OCI-LY1 (cell line): ENCODE data around the gene JAK1.
"Not testable (repeated sequence)": the region's sequence is repeated elsewhere in the genome, so short reads cannot be mapped to it uniquely, and the experiment has no call there.

ENCODE experiments used
- H2AFZ ChIP-seq: fragments of 200-600 bp; sonication (generic), shearing (Covaris generic); 2 replicates; pipeline ENCODE4 v1.6.0; 2014; ENCODE audit warnings: antibody characterized with exemption, mild to moderate bottlenecking, low read length
- H3F3A ChIP-seq: fragments of 200-600 bp; sonication (generic), shearing (Covaris generic); 2 replicates; pipeline ENCODE4 v1.6.0; 2014; ENCODE audit warnings: mild to moderate bottlenecking, antibody characterized with exemption, low read length, moderate library complexity; ENCODE audit not compliant: insufficient read depth
- H3K27ac ChIP-seq: fragments of 200-600 bp; sonication (generic); 2 replicates; pipeline ENCODE4 v1.5.1; 2014; ENCODE audit warnings: low read length, mixed run types, mild to moderate bottlenecking, low read depth; ENCODE audit not compliant: poor library complexity, severe bottlenecking
- H3K27me3 ChIP-seq: fragments of 200-600 bp; sonication (generic); 2 replicates; pipeline ENCODE4 v1.6.0; 2014; ENCODE audit warnings: antibody characterized with exemption, mild to moderate bottlenecking, low read length, moderate library complexity; ENCODE audit not compliant: insufficient read depth
- H3K36me3 ChIP-seq: fragments of 200-600 bp; sonication (generic); 2 replicates; pipeline ENCODE4 v1.6.1; 2014; ENCODE audit warnings: mild to moderate bottlenecking, antibody characterized with exemption, low read length, moderate library complexity, mixed read lengths; ENCODE audit not compliant: insufficient read depth
- H3K4me1 ChIP-seq: fragments of 200-600 bp; sonication (generic); 2 replicates; pipeline ENCODE4 v1.5.1; 2014; ENCODE audit warnings: mild to moderate bottlenecking, low read length, moderate library complexity; ENCODE audit not compliant: insufficient read depth, severe bottlenecking
- H3K4me2 ChIP-seq: fragments of 200-600 bp; sonication (generic), shearing (Covaris generic); 2 replicates; pipeline ENCODE4 v1.6.1; 2014; ENCODE audit warnings: low read length
- H3K4me3 ChIP-seq: fragments of 200-600 bp; sonication (generic); 2 replicates; pipeline ENCODE4 v1.5.1; 2014; ENCODE audit warnings: low read length, low read depth, mild to moderate bottlenecking, mixed read lengths; ENCODE audit not compliant: poor library complexity, severe bottlenecking
- H3K79me2 ChIP-seq: fragments of 200-600 bp; shearing (Covaris generic); 2 replicates; pipeline ENCODE4 v1.6.1; 2016; ENCODE audit warnings: mixed run types, low read length, mixed read lengths; ENCODE audit not compliant: insufficient read depth
- H3K9ac ChIP-seq: fragments of 200-600 bp; sonication (generic), shearing (Covaris generic); 2 replicates; pipeline ENCODE4 v1.6.1; 2014; ENCODE audit warnings: mild to moderate bottlenecking, low read length, mixed read lengths
- H3K9me2 ChIP-seq: fragments of 200-600 bp; sonication (generic), shearing (Covaris generic); 2 replicates; pipeline ENCODE4 v1.6.1; 2014; ENCODE audit warnings: low read depth, mild to moderate bottlenecking, low read length, mixed read lengths
- H3K9me3 ChIP-seq: fragments of 200-600 bp; shearing (Covaris generic); 2 replicates; pipeline ENCODE4 v1.6.1; 2014; ENCODE audit warnings: low read length, mixed read lengths
- H4K20me1 ChIP-seq: fragments of 200-600 bp; sonication (generic), shearing (Covaris generic); 2 replicates; pipeline ENCODE4 v1.6.0; 2016; ENCODE audit warnings: mild to moderate bottlenecking, low read length; ENCODE audit not compliant: insufficient read depth
- CTCF ChIP-seq: fragments of 200-600 bp; sonication (generic), shearing (Covaris generic); IDR thresholded peaks from 2 replicates; pipeline ENCODE4 v1.5.1; 2017; ENCODE audit warnings: mild to moderate bottlenecking, antibody characterized with exemption, low read length, moderate library complexity, mixed read lengths
- EZH2 ChIP-seq: fragments of 200-600 bp; sonication (generic), shearing (Covaris generic); IDR thresholded peaks from 2 replicates; pipeline ENCODE4 v1.8.0; 2017; ENCODE audit warnings: borderline replicate concordance, mixed run types, mild to moderate bottlenecking, antibody characterized with exemption, low read length, moderate library complexity, mixed read lengths

Gene JAK1

GRCh38 chr1:64933296-64934070, 32.9 kb downstream of the JAK1 start:
- Histone ChIP-seq H2AFZ (no peak overlapping the region), H3K4me1 (no peaks in the 10 kb centered on the region), H4K20me1 (peaks cover 14% of the 10 kb centered on the region; the same call in 1 of the 2 replicates), H3K27ac (no peak overlapping the region), H3K9ac (no peak overlapping the region), H3K4me3 (no peak overlapping the region), H3F3A (no peaks in the 10 kb centered on the region), H3K9me2 (no peaks in the 10 kb centered on the region), H3K27me3 (no peaks in the 10 kb centered on the region), H3K36me3 (no peaks in the 10 kb centered on the region), H3K9me3 (no peaks in the 10 kb centered on the region), H3K79me2 (no peaks in the 10 kb centered on the region), H3K4me2 (no peak overlapping the region)
- TF ChIP-seq CTCF (no peak), EZH2 (no peak)

GRCh38 chr1:64932962-64933295, 33.4 kb downstream of the JAK1 start:
- Histone ChIP-seq H3K4me1 (no peaks in the 10 kb centered on the region), H3K4me2 (no peak overlapping the region), H3K27me3 (no peaks in the 10 kb centered on the region), H3K36me3 (no peaks in the 10 kb centered on the region), H2AFZ (no peak overlapping the region), H3K27ac (no peak overlapping the region), H3K4me3 (no peak overlapping the region), H3K79me2 (no peaks in the 10 kb centered on the region), H3K9me2 (no peaks in the 10 kb centered on the region), H3K9ac (no peak overlapping the region), H3K9me3 (no peaks in the 10 kb centered on the region), H3F3A (no peaks in the 10 kb centered on the region), H4K20me1 (peaks cover 14% of the 10 kb centered on the region; the same call in 1 of the 2 replicates)
- TF ChIP-seq CTCF (no peak), EZH2 (no peak)

- not testable (repeated sequence) for H3K79me2 ChIP-seq, H3K27me3 ChIP-seq
Observed at GRCh38 chr1:64930640-64931039, 35.7 kb downstream of the JAK1 start.

GRCh38 chr1:64929221-64929620, 37.1 kb downstream of the JAK1 start:
- Histone ChIP-seq H3K4me3 (no peak overlapping the region), H3K36me3 (no peaks in the 10 kb centered on the region), H3K4me1 (no peaks in the 10 kb centered on the region), H3K79me2 (no peaks in the 10 kb centered on the region), H3K9me3 (no peaks in the 10 kb centered on the region), H2AFZ (no peak overlapping the region), H3K9ac (no peak overlapping the region), H3F3A (no peaks in the 10 kb centered on the region), H3K27me3 (no peaks in the 10 kb centered on the region), H4K20me1 (peaks cover 12% of the 10 kb centered on the region; the same call in 1 of the 2 replicates), H3K9me2 (no peaks in the 10 kb centered on the region), H3K27ac (no peak overlapping the region), H3K4me2 (no peak overlapping the region)
- no peak for TF ChIP-seq EZH2
- TF ChIP-seq CTCF, result no peak

More at GRCh38 chr1:64930640-64931039, 35.7 kb downstream of the JAK1 start:
- H2AFZ ChIP-seq, H3K27ac ChIP-seq, H3K4me3 ChIP-seq, H3F3A ChIP-seq, H3K4me2 ChIP-seq, H3K36me3 ChIP-seq, H3K9me2 ChIP-seq, H3K9me3 ChIP-seq, H3K4me1 ChIP-seq, H3K9ac ChIP-seq: not testable (repeated sequence)
- peaks cover 14% of the 10 kb centered on the region; the same call in 1 of the 2 replicates for H4K20me1 ChIP-seq
